ENCODE measurements around the gene GDAP1L1.

- no peak for TF ChIP-seq CTCF (IDR thresholded peaks at IDR 0.05; ENCODE audit: low read depth, low read length)
- no peak for TF ChIP-seq EZH2phosphoT487 (IDR thresholded peaks at IDR 0.05; ENCODE audit: low read depth)
These were observed 50.6 kb downstream of the GDAP1L1 start for GRCh38 chr20:44297721-44298120.
